ENCODE data around the gene TNFRSF19.

TNFRSF19 gene

DNA sequence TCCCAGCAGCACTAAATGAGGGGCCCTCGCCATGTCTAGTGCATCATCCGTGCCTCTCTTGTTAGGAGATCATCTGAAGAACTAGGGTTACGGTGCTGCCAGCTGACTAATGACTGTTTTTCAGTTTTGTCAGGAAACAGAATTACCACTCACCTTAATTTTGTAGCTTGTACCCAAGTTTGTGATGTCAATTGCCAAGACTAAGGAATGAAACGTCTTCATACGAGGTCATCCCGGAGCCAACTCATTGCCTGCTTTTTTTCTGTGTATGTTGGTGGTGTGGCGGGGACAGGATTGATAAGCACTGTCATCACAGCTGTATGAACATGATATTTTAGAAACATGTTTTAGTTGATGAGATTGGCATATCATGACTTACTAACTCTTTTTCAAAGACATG, 100.6 kb downstream of the TNFRSF19 start:
- H3K4me3 ChIP-seq (replicated peaks; ENCODE audit: low read depth, low read length): no peak overlapping the region
- no peak for DNase-seq (ENCODE audit: low read depth)

DNA sequence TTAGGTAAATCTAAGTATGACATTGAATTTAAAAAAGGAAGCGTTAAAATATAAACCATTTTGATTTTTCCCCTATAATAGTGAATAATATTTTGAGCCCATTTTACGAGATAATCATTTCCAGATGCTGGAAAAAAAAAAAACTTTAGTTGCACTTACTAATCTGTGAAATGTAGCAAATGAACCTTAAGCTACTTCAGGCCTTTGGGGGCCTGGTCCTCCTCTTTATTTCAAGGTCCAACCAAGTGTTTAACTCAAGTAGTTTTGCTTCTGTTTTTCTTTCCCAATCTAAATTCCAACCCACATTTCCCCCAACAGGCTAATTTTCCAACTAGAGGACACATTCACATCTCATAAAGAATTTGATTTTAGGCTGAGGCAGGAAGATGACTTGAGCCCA, 101.2 kb downstream of the TNFRSF19 start:
- TF ChIP-seq, protein P1, sequence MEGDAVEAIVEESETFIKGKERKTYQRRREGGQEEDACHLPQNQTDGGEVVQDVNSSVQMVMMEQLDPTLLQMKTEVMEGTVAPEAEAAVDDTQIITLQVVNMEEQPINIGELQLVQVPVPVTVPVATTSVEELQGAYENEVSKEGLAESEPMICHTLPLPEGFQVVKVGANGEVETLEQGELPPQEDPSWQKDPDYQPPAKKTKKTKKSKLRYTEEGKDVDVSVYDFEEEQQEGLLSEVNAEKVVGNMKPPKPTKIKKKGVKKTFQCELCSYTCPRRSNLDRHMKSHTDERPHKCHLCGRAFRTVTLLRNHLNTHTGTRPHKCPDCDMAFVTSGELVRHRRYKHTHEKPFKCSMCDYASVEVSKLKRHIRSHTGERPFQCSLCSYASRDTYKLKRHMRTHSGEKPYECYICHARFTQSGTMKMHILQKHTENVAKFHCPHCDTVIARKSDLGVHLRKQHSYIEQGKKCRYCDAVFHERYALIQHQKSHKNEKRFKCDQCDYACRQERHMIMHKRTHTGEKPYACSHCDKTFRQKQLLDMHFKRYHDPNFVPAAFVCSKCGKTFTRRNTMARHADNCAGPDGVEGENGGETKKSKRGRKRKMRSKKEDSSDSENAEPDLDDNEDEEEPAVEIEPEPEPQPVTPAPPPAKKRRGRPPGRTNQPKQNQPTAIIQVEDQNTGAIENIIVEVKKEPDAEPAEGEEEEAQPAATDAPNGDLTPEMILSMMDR (IDR thresholded peaks at IDR 0.05; ENCODE audit: low read length, missing control alignments): no peak
- H3K4me3 ChIP-seq (replicated peaks; ENCODE audit: low read depth, low read length): no peak overlapping the region
- DNase-seq (ENCODE audit: low read depth): no peak

More for the DNA sequence above, 100.6 kb downstream of the TNFRSF19 start:
- TF ChIP-seq, protein P1 (IDR thresholded peaks at IDR 0.05; ENCODE audit: low read length, missing control alignments): no peak

DNA sequence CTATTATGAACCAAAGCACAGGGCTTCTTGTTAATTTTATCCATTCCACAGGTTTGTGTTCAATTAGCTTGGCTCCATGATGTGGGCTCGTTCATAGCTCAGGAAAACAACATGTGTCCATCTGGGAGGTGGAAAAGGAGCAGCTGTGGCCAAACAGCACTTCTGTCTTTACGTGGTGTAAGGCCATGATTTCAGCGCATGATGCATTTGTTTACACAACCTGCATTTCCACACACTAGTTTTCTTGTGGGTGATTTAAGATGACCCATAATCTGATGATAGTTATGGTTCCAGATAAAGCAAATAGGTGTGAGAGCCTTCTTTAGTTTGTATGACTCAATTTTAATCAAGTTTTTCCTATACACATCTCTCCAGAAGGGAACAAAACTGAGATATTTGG, 101.7 kb downstream of the TNFRSF19 start:
- H3K4me3 ChIP-seq (replicated peaks; ENCODE audit: low read depth, low read length): no peak overlapping the region
- TF ChIP-seq, protein P1 (IDR thresholded peaks at IDR 0.05; ENCODE audit: low read length, missing control alignments): no peak
- peak; percentile 35 for DNase-seq (ENCODE audit: low read depth)

DNA sequence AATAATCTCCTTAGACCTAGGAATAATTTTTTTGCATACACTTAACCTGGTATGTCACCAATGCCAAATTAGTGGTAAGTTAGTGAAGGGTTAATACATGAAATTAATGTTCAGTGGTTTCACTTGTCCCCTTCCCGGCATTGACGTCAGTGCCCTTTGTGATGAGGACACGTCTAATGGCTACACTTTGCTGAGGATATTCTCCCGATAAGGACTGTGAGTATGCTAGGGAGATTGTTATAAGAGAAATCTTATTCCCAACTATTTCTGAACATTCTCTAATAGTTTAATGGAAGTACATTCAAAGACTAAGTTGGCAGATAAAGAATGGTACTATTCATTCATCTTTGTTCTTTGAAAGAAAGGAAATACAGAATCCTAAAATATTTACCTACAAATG, 102.4 kb downstream of the TNFRSF19 start:
- peak; percentile 57 for DNase-seq (ENCODE audit: low read depth)
- H3K4me3 ChIP-seq (replicated peaks; ENCODE audit: low read depth, low read length): no peak overlapping the region
- TF ChIP-seq, protein P1 (IDR thresholded peaks at IDR 0.05; ENCODE audit: low read length, missing control alignments): no peak

DNA sequence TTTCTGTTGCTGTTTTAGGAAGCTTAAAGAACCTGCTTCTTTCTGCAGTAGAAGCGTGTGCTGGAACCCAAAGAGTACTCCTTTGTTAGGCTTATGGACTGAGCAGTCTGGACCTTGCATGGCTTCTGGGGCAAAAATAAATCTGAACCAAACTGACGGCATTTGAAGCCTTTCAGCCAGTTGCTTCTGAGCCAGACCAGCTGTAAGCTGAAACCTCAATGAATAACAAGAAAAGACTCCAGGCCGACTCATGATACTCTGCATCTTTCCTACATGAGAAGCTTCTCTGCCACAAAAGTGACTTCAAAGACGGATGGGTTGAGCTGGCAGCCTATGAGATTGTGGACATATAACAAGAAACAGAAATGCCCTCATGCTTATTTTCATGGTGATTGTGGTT, 103.1 kb downstream of the TNFRSF19 start:
- no peak overlapping the region for H3K4me3 ChIP-seq (replicated peaks; ENCODE audit: low read depth, low read length)
- DNase-seq (ENCODE audit: low read depth): peak; percentile 84
- TF ChIP-seq, protein P1 (IDR thresholded peaks at IDR 0.05; ENCODE audit: low read length, missing control alignments): no peak

DNA sequence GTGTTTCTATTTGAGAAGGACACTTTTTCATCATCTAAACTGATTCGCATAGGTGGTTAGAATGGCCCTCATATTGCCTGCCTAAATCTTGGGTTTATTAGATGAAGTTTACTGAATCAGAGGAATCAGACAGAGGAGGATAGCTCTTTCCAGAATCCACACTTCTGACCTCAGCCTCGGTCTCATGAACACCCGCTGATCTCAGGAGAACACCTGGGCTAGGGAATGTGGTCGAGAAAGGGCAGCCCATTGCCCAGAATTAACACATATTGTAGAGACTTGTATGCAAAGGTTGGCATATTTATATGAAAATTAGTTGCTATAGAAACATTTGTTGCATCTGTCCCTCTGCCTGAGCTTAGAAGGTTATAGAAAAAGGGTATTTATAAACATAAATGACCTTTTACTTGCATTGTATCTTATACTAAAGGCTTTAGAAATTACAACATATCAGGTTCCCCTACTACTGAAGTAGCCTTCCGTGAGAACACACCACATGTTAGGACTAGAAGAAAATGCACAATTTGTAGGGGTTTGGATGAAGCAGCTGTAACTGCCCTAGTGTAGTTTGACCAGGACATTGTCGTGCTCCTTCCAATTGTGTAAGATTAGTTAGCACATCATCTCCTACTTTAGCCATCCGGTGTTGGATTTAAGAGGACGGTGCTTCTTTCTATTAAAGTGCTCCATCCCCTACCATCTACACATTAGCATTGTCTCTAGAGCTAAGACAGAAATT, 103.8 kb downstream of the TNFRSF19 start:
- TF ChIP-seq, protein P1 (IDR thresholded peaks at IDR 0.05; ENCODE audit: low read length, missing control alignments): no peak
- no peak for DNase-seq (ENCODE audit: low read depth)
- H3K4me3 ChIP-seq (replicated peaks; ENCODE audit: low read depth, low read length): no peak overlapping the region

All from fibroblast of pulmonary artery (primary cell).